NB4 (cell line): ENCODE data around the gene TMEM131L.

Source experiments
- POLR2A ChIP-seq: IDR thresholded peaks from 2 replicates; pipeline ENCODE4 v1.6.1; 2011; ENCODE audit warnings: mild to moderate bottlenecking; ENCODE audit not compliant: insufficient read length; ENCODE audit errors: extremely low read depth
- TF ChIP-seq, protein P1 (sequence below): IDR thresholded peaks from one replicate; pipeline ENCODE4 v1.5.1; 2012; ENCODE audit warnings: low read depth, low read length
- TF ChIP-seq, protein P2 (sequence below): IDR thresholded peaks from 2 replicates; pipeline ENCODE4 v1.6.1; 2011; ENCODE audit warnings: low read depth, low read length

DNA sequence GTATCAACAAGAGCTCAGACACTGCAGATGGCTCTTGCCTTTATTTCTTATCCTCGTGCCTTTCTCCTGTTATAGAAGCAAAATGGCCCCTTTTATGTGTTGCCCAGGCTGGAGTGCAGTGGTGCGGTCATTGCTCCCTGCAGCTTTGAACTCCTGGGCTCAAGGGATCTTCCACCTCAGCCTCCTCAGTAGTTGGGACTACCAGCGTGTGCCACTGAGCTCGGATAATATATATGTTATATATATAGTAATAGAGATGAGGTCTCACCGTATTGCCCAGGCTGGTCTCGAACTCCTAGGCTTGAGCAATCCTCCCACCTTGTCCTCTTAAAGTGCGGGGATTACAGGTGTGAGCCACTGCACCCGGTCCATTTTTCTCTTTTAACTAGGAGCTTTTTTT lies 79.7 kb downstream of the TMEM131L start:
- TF ChIP-seq, protein P1, sequence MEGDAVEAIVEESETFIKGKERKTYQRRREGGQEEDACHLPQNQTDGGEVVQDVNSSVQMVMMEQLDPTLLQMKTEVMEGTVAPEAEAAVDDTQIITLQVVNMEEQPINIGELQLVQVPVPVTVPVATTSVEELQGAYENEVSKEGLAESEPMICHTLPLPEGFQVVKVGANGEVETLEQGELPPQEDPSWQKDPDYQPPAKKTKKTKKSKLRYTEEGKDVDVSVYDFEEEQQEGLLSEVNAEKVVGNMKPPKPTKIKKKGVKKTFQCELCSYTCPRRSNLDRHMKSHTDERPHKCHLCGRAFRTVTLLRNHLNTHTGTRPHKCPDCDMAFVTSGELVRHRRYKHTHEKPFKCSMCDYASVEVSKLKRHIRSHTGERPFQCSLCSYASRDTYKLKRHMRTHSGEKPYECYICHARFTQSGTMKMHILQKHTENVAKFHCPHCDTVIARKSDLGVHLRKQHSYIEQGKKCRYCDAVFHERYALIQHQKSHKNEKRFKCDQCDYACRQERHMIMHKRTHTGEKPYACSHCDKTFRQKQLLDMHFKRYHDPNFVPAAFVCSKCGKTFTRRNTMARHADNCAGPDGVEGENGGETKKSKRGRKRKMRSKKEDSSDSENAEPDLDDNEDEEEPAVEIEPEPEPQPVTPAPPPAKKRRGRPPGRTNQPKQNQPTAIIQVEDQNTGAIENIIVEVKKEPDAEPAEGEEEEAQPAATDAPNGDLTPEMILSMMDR, result no peak
- no peak for TF ChIP-seq POLR2A
- TF ChIP-seq, protein P2, sequence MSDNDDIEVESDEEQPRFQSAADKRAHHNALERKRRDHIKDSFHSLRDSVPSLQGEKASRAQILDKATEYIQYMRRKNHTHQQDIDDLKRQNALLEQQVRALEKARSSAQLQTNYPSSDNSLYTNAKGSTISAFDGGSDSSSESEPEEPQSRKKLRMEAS, result no peak
